SK-N-SH (cell line): Measurements from ENCODE around the gene DYRK1A. TPM values are rescaled to one million over a fixed set of nuclear protein-coding genes. Genes with fewer than 3 reads are reported as not detected.

Experiments used
- CTCF ChIA-PET: fragments of 300-600, 350-600 bp; formaldehyde crosslinking; extraction: SDS; loops from one replicate; lab custom pipeline; 2021; lab: Yijun Ruan, JAX
- POLR2A ChIA-PET: fragments of 350-600 bp; sonication (Branson Sonifier 250); formaldehyde crosslinking; extraction: SDS; loops from one replicate; lab custom pipeline; 2020; ENCODE audit warnings: antibody characterized with exemption, inconsistent platforms; lab: Yijun Ruan, JAX
- DNase-seq: peaks from one replicate; pipeline ENCODE4 v3.0.0; 2012
- H2AFZ ChIP-seq: fragments of 200-600 bp; sonication (generic); 2 replicates; pipeline ENCODE4 v1.8.1; 2016; ENCODE audit warnings: antibody characterized with exemption, mild to moderate bottlenecking, low read depth
- H3F3A ChIP-seq: fragments of 200-600 bp; sonication (generic); replicated peaks from 2 replicates; pipeline ENCODE3; 2016; ENCODE audit warnings: antibody characterized with exemption, mild to moderate bottlenecking; ENCODE audit not compliant: insufficient read depth
- H3K27ac ChIP-seq, 2 experiments: fragments of 200-500 bp in 1 of 2; fragments of 200-600 bp in 1 of 2; sonication (Bioruptor generic) in 1 of 2; sonication (generic), shearing (Covaris generic) in 1 of 2; 2 replicates each; pipeline versions ENCODE4 v1.5.1 to v1.6.1; 2014 to 2016; ENCODE audit warnings: low read depth in 2 of 2, inconsistent platforms in 1 of 2, low read length in 1 of 2, mild to moderate bottlenecking in 1 of 2, mixed read lengths in 1 of 2
- H3K27me3 ChIP-seq: fragments of 200-600 bp; sonication (generic), shearing (Covaris generic); 2 replicates; pipeline ENCODE4 v1.6.1; 2016; ENCODE audit warnings: mixed run types; ENCODE audit not compliant: insufficient read depth
- H3K36me3 ChIP-seq, 2 experiments: fragments of 200-500 bp in 1 of 2; fragments of 200-600 bp in 1 of 2; sonication (Bioruptor generic) in 1 of 2; sonication (generic) in 1 of 2; replicated peaks in 1 of 2; 2 replicates each; pipeline versions ENCODE3 to v1.5.1; 2014 to 2016; ENCODE audit warnings: low read length in 1 of 2, mild to moderate bottlenecking in 1 of 2; ENCODE audit not compliant: insufficient read depth in 2 of 2, control insufficient read depth in 1 of 2
- H3K4me1 ChIP-seq, 2 experiments: fragments of 200-500 bp in 1 of 2; fragments of 200-600 bp in 1 of 2; sonication (Bioruptor generic) in 1 of 2; sonication (generic), shearing (Covaris generic) in 1 of 2; 2 replicates each; pipeline versions ENCODE4 v1.5.1 to v1.6.1; 2014 to 2016; ENCODE audit warnings: low read depth in 1 of 2, low read length in 1 of 2, mixed run types in 1 of 2; ENCODE audit not compliant: insufficient read depth in 2 of 2, control insufficient read depth in 1 of 2
- H3K4me2 ChIP-seq: fragments of 200-600 bp; sonication (generic), shearing (Covaris generic); 2 replicates; pipeline ENCODE4 v1.6.1; 2017; ENCODE audit warnings: mixed run types
- H3K4me3 ChIP-seq, 2 experiments: fragments of 200-500 bp in 1 of 2; fragments of 200-600 bp in 1 of 2; sonication (Bioruptor generic) in 1 of 2; sonication (generic), shearing (Covaris generic) in 1 of 2; 2 replicates each; pipeline versions ENCODE4 v1.5.1 to v1.8.1; 2014 to 2016; ENCODE audit warnings: low read depth in 2 of 2, inconsistent platforms in 1 of 2, low read length in 1 of 2, mild to moderate bottlenecking in 1 of 2, mixed read lengths in 1 of 2, moderate library complexity in 1 of 2
- H3K79me2 ChIP-seq: fragments of 200-600 bp; sonication (generic); 2 replicates; pipeline ENCODE4 v1.8.1; 2017; ENCODE audit warnings: mild to moderate bottlenecking; ENCODE audit not compliant: insufficient read depth
- H3K9ac ChIP-seq: fragments of 200-600 bp; sonication (generic); 2 replicates; pipeline ENCODE4 v1.6.1; 2017; ENCODE audit warnings: mixed run types
- H3K9me2 ChIP-seq: fragments of 200-600 bp; sonication (generic); 2 replicates; pipeline ENCODE4 v1.6.1; 2017; ENCODE audit warnings: mixed run types
- H3K9me3 ChIP-seq: fragments of 200-600 bp; sonication (generic); 2 replicates; pipeline ENCODE4 v1.6.1; 2017; ENCODE audit warnings: mixed run types, mild to moderate bottlenecking, moderate library complexity
- H4K20me1 ChIP-seq: fragments of 200-600 bp; sonication (generic); 2 replicates; pipeline ENCODE4 v1.6.1; 2017; ENCODE audit warnings: mild to moderate bottlenecking, mixed run types; ENCODE audit not compliant: insufficient read depth
- FOXJ3 ChIP-seq: sonication (generic); formaldehyde crosslinking; IDR thresholded peaks from 2 replicates; pipeline ENCODE4 v1.5.1; 2020; ENCODE audit warnings: mild to moderate bottlenecking, missing genetic modification reagents
- FOXM1 ChIP-seq: IDR thresholded peaks from 2 replicates; pipeline ENCODE4 v1.4.0; 2012; ENCODE audit warnings: low read depth, mild to moderate bottlenecking
- GABPA ChIP-seq: IDR thresholded peaks from 2 replicates; pipeline ENCODE4 v1.4.0; 2012; ENCODE audit warnings: low read depth, mild to moderate bottlenecking
- MAX ChIP-seq: IDR thresholded peaks from 2 replicates; pipeline ENCODE4 v1.4.0; 2012; ENCODE audit warnings: low read depth
- MEF2A ChIP-seq: IDR thresholded peaks from 2 replicates; pipeline ENCODE4 v1.4.0; 2012; ENCODE audit warnings: low read depth, borderline replicate concordance
- MXI1 ChIP-seq: IDR thresholded peaks from 2 replicates; pipeline ENCODE4 v1.6.1; 2012; ENCODE audit warnings: mild to moderate bottlenecking, low read depth, low read length, improper control_type of control experiment
- NFIC ChIP-seq: IDR thresholded peaks from 2 replicates; pipeline ENCODE4 v1.4.0; 2012; ENCODE audit warnings: borderline replicate concordance
- PBX3 ChIP-seq: IDR thresholded peaks from 2 replicates; pipeline ENCODE4; 2012
- REST ChIP-seq: IDR thresholded peaks from 2 replicates; pipeline ENCODE4 v1.6.1; 2012; ENCODE audit warnings: mild to moderate bottlenecking, low read depth, low read length, moderate library complexity
- RFX5 ChIP-seq: IDR thresholded peaks from 2 replicates; pipeline ENCODE4 v1.6.1; 2012; ENCODE audit warnings: mild to moderate bottlenecking, improper control_type of control experiment, low read length
- USF2 ChIP-seq: fragments of 150-350 bp; IDR thresholded peaks from 2 replicates; pipeline ENCODE4 v1.6.1; 2017; ENCODE audit warnings: antibody characterized with exemption, low read length, low read depth, borderline replicate concordance
- WGBS: methylation state at CpG from one replicate; pipeline ENCODE4 v1.1.6; 2017; ENCODE audit warnings: low lambda C conversion rate; 5-methylcytosine and 5-hydroxymethylcytosine counted together
- polyA plus RNA-seq, 3 experiments: library from polyadenylated mRNA; depleted of rRNA; stranded (reverse); fragments of >200 nt; gene quantifications; 2 replicates each; pipeline ENCODE4 v1.2.3, GENCODE V29; 2012

DYRK1A gene
- polyA plus RNA-seq, 1 of the 3 experiments (the other 2 are of a cell fraction) = 19.3 TPM

GRCh38 chr21:37372127-37372731, 5.7 kb downstream of the DYRK1A start:
- Histone ChIP-seq H3K4me2 (no peak overlapping the region), H3K4me3 (no peak overlapping the region), H3K4me1 (peaks cover 24% of the 10 kb centered on the region in 2 experiments; a peak in 3 of 4 replicates), H3K27me3 (no peaks in the 10 kb centered on the region), H4K20me1 (peaks cover 93% of the 10 kb centered on the region), H3K79me2 (peaks cover 97% of the 10 kb centered on the region), H3K9ac (no peak overlapping the region), H2AFZ (no peak overlapping the region), H3K36me3 (no peaks in the 10 kb centered on the region), H3F3A (peaks cover 34% of the 10 kb centered on the region), H3K9me3 (no peaks in the 10 kb centered on the region), H3K27ac (no peak overlapping the region), H3K9me2 (no peaks in the 10 kb centered on the region)
- TF ChIP-seq PBX3 = no peak
- TF ChIP-seq MEF2A = no peak
- TF ChIP-seq NFIC = no peak
- TF ChIP-seq GABPA = no peak
- no peak for TF ChIP-seq RFX5
- no peak for TF ChIP-seq FOXM1
- 98% methylated on average over 3 of the region's 3 CpGs for WGBS
- DNase-seq = no peak
- POLR2A ChIA-PET = no interaction called here
- CTCF ChIA-PET = interaction anchor here (0.9 to 4.6 kb wide), 2 partner anchors 47 to 91 kb away, joined by 3 to 20 read pairs; no protein-coding TSS in a partner anchor

- Histone ChIP-seq H3K79me2 (peaks cover 100% of the 10 kb centered on the region), H3K36me3 (no peaks in the 10 kb centered on the region), H3K9ac (no peak overlapping the region), H3K9me2 (no peaks in the 10 kb centered on the region), H2AFZ (no peak overlapping the region), H3K4me2 (no peak overlapping the region), H3K4me1 (peaks cover 24% of the 10 kb centered on the region in 2 experiments; a peak in 3 of 4 replicates)
- DNase-seq = no peak
- 98% methylated on average over 3 of the region's 3 CpGs for WGBS
- CTCF ChIA-PET = interaction anchor here (1.5 kb wide), 1 partner anchor 10 kb away, joined by 3 read pairs; no protein-coding TSS in a partner anchor
- TF ChIP-seq MXI1 (no peak), GABPA (no peak), REST (no peak), MAX (no peak), USF2 (no peak), FOXM1 (no peak), FOXJ3 (CRISPR knock-in tag) (no peak)
- TF ChIP-seq, all 33 proteins: peak for 0
- 0 out of 4 replicates have a peak overlapping the region, but pooled peaks of 1 of the 2 experiments have one; percentile 57 for H3K27ac ChIP-seq
- no peak overlapping the region for H3K4me3 ChIP-seq
- H4K20me1 ChIP-seq = peaks cover 100% of the 10 kb centered on the region
- no peaks in the 10 kb centered on the region for H3K27me3 ChIP-seq
- peaks cover 34% of the 10 kb centered on the region for H3F3A ChIP-seq
- POLR2A ChIA-PET = interaction anchor here (1.2 kb wide), 1 partner anchor 35 kb away, joined by 5 read pairs; no protein-coding TSS in a partner anchor
- no peaks in the 10 kb centered on the region for H3K9me3 ChIP-seq
These were observed 6.4 kb downstream of the DYRK1A start for GRCh38 chr21:37372951-37373350.
